Hypothalamus (tissue), 51 donors: Measurements from ENCODE around the gene APLN.
A peak's percentile ranks its signal among the peaks of the same experiment; 100 is the strongest.

Source experiments
- DNase-seq, 51 donors: peaks; one replicate each; lab custom pipeline; 2025; lab: John Stamatoyannopoulos, UW

APLN gene

GRCh38 chrX:129663171-129663570 lies 8.4 kb upstream of the APLN start:
- no peak for DNase-seq

GRCh38 chrX:129661369-129661768 lies 6.6 kb upstream of the APLN start:
- no peak for DNase-seq

GRCh38 chrX:129659861-129660260 lies 5.1 kb upstream of the APLN start:
- no peak for DNase-seq

- no peak for DNase-seq
Observed at GRCh38 chrX:129659141-129659540, 4.4 kb upstream of the APLN start.

- no peak for DNase-seq
Observed at GRCh38 chrX:129658429-129658828, 3.7 kb upstream of the APLN start.

GRCh38 chrX:129655547-129656249 lies 942 bp upstream of the APLN start:
- DNase-seq = no peak

- peak in 12 of 51 donors; percentile 8 to 35 (median 18) for DNase-seq
Observed at GRCh38 chrX:129653971-129654651, 645 bp downstream of the APLN start.

- peak in 19 of 51 donors; percentile 1 to 44 (median 14) for DNase-seq
Observed at GRCh38 chrX:129653181-129653970, 1.4 kb downstream of the APLN start.

- DNase-seq = no peak
Observed at GRCh38 chrX:129652565-129653169, 2.1 kb downstream of the APLN start.

- no peak for DNase-seq
Observed at GRCh38 chrX:129651756-129652564, 2.8 kb downstream of the APLN start.

GRCh38 chrX:129650821-129651510 lies 3.8 kb downstream of the APLN start:
- DNase-seq = no peak

GRCh38 chrX:129650183-129650689 lies 4.5 kb downstream of the APLN start:
- no peak for DNase-seq

GRCh38 chrX:129649268-129650182 lies 5.2 kb downstream of the APLN start:
- no peak for DNase-seq

- no peak for DNase-seq
Observed at GRCh38 chrX:129648514-129649267, 6.1 kb downstream of the APLN start.

- DNase-seq = no peak
Observed at GRCh38 chrX:129647418-129648410, 7.0 kb downstream of the APLN start.
